Gastroesophageal sphincter (tissue), 4 donors: ENCODE measurements around the gene CDCA7. TPM values are rescaled to one million over a fixed set of nuclear protein-coding genes. Genes with fewer than 3 reads are reported as not detected.
"Not testable (repeated sequence)": the region's sequence is repeated elsewhere in the genome, so short reads cannot be mapped to it uniquely, and the experiment has no call there.

Experiments used
- ATAC-seq: fragments of 150-250 bp; one replicate; pipeline ENCODE4 v1.9.1; 2016; ENCODE audit warnings: mild to moderate bottlenecking, moderate library complexity
- H3K27ac ChIP-seq, 4 donors: fragments of 200-600 bp; sonication (generic) in 3 of 4; 1 replicate in 3 of 4; 2 replicates in 1 of 4; pipeline ENCODE4 v1.5.1; 2016 to 2019
- H3K27me3 ChIP-seq: fragments of 200-600 bp; sonication (generic); one replicate; pipeline ENCODE4 v1.5.1; 2019
- H3K36me3 ChIP-seq, 2 donors: fragments of 200-600 bp; sonication (generic); one replicate each; pipeline ENCODE4 v1.5.1; 2019; ENCODE audit warnings: control low read depth in 1 of 2
- H3K4me1 ChIP-seq, 3 donors: fragments of 200-600 bp; sonication (generic); 1 replicate in 2 of 3; 2 replicates in 1 of 3; pipeline ENCODE4 v1.5.1; 2016 to 2019; ENCODE audit warnings: control low read depth in 2 of 3
- H3K4me3 ChIP-seq, 2 donors: fragments of 200-600 bp; sonication (generic); one replicate each; pipeline ENCODE4 v1.5.1; 2019; ENCODE audit warnings: mild to moderate bottlenecking in 1 of 2, moderate library complexity in 1 of 2
- H3K9me3 ChIP-seq, 3 donors: fragments of 200-600 bp; sonication (generic); one replicate each; pipeline ENCODE4 v1.5.1; 2017 to 2019; ENCODE audit warnings: control low read depth in 2 of 3
- EP300 ChIP-seq: sonication (generic); formaldehyde crosslinking; IDR thresholded peaks from one replicate; pipeline ENCODE4 v1.6.1; 2017; ENCODE audit warnings: antibody characterized with exemption, mild to moderate bottlenecking
- POLR2A ChIP-seq, 2 donors: fragments of 450-650 bp; IDR thresholded peaks; one replicate each; pipeline ENCODE4 v1.6.1; 2017; ENCODE audit warnings: antibody characterized with exemption in 2 of 2, mild to moderate bottlenecking in 2 of 2, moderate library complexity in 1 of 2
- POLR2AphosphoS5 ChIP-seq: sonication (generic); formaldehyde crosslinking; IDR thresholded peaks from one replicate; pipeline ENCODE4 v1.6.1; 2017; ENCODE audit warnings: antibody characterized with exemption
- whole genome bisulfite sequencing, 2 donors: methylation state at CpG; one replicate each; pipeline ENCODE4 v1.1.5; 2018; ENCODE audit warnings: low coverage in 1 of 2; 5-methylcytosine and 5-hydroxymethylcytosine counted together
- total RNA-seq, 4 donors: library from RNA; depleted of rRNA; stranded (reverse); fragments of >200 nt; gene quantifications; one replicate each; pipeline ENCODE4 v1.1.0, GENCODE V29; 2016
- TF ChIP-seq, protein P1 (sequence below), 4 experiments: fragments of 200-600 bp in 2 of 4; fragments of 450-650 bp in 2 of 4; sonication (generic) in 1 of 4; IDR thresholded peaks; one replicate each; pipeline ENCODE4 v1.5.1; 2017 to 2019; ENCODE audit warnings: antibody characterized with exemption in 4 of 4, mild to moderate bottlenecking in 2 of 4, moderate library complexity in 2 of 4

Gene CDCA7
- total RNA-seq, 4 donors from 2014 or later: 1.5 to 5.2 (median 4.0) TPM

DNA sequence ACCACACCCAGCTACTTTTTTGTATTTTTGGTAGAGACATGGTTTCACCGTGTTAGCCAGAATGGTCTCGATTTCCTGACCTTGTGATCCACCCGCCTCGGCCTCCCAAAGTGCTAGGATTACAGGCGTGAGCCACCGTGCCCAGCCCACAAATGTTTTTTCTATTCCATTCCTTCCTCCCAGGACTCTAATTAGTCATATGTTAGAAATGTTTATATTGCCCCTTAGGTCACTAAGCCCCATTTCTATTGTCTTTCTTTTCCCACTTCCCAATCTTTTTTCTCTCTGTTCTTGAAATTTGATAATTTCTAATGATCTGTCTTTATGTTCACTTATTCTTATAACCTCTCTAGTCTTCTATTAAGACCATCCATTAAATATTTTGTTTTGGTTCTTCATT is 31.3 kb upstream of the CDCA7 start:
- Histone ChIP-seq H3K4me1 (no peaks in the 10 kb centered on the region), H3K4me3 (no peak overlapping the region), H3K27ac (no peak overlapping the region), H3K9me3 (peaks cover 0 to 35% (median 0%) of the 10 kb centered on the region in 3 donors), H3K27me3 (no peaks in the 10 kb centered on the region), H3K36me3 (no peaks in the 10 kb centered on the region)
- no peak for ATAC-seq
- 80 to 93% methylated on average over 3 to 6 of the region's 6 CpGs for WGBS, 2 donors
- no peak for TF ChIP-seq EP300
- no peak for TF ChIP-seq POLR2A (IDR thresholded peaks at IDR 0.05)
- TF ChIP-seq, protein P1, sequence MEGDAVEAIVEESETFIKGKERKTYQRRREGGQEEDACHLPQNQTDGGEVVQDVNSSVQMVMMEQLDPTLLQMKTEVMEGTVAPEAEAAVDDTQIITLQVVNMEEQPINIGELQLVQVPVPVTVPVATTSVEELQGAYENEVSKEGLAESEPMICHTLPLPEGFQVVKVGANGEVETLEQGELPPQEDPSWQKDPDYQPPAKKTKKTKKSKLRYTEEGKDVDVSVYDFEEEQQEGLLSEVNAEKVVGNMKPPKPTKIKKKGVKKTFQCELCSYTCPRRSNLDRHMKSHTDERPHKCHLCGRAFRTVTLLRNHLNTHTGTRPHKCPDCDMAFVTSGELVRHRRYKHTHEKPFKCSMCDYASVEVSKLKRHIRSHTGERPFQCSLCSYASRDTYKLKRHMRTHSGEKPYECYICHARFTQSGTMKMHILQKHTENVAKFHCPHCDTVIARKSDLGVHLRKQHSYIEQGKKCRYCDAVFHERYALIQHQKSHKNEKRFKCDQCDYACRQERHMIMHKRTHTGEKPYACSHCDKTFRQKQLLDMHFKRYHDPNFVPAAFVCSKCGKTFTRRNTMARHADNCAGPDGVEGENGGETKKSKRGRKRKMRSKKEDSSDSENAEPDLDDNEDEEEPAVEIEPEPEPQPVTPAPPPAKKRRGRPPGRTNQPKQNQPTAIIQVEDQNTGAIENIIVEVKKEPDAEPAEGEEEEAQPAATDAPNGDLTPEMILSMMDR (IDR thresholded peaks at IDR 0.05): no peak
- TF ChIP-seq POLR2AphosphoS5: no peak

DNA sequence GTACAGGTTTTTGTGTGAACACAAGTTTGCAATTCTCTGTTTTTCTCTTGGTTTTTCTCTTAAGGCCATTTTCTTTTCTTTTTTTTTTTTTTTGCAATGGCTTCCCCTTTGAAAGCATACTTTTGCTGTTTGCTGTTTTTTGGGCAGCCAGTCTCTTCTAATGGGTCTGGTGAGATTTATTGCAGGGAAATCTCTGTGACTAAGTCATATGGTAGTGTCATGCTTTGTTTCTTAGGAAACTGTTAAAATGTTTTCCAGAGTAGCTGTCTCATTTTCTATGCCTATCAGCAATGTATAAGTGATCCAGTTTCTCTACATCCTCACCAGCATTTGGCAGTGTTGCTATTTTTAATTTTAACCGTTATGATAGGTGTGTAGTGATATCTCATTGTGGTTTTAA is 27.9 kb upstream of the CDCA7 start:
- ATAC-seq: no peak
- Histone ChIP-seq H3K27me3 (no peaks in the 10 kb centered on the region), H3K36me3 (no peaks in the 10 kb centered on the region), H3K4me1 (no peaks in the 10 kb centered on the region), H3K9me3 (peaks cover 0 to 55% (median 0%) of the 10 kb centered on the region in 3 donors), H3K4me3 (no peak overlapping the region), H3K27ac (no peak overlapping the region)
- 67 to 92% methylated on average over 1 of the region's 1 CpG for WGBS, 2 donors
- TF ChIP-seq, protein P1 (IDR thresholded peaks at IDR 0.05): no peak
- TF ChIP-seq POLR2A (IDR thresholded peaks at IDR 0.05): no peak
- no peak for TF ChIP-seq EP300
- no peak for TF ChIP-seq POLR2AphosphoS5

DNA sequence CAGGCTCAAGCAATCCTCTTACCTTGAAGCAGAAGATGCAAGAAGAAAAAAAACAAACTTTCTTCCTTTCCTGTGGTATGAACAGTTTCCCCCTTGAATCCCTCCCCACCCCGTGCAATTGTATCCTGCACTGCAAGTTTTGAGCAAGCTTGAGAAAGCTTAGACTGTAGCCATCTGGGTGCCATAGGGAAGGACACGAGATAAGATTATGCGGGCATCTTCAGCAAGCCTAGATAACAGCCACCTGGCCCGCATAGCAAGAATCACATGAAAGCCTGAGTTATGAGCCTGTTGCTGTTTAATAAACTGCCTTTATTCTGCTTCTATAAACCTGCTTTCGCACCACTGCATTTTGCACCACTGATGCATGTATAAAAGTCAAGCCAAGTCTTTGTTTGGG is 27.3 kb upstream of the CDCA7 start:
- H3K4me1 ChIP-seq: no peaks in the 10 kb centered on the region
- ATAC-seq: no peak
- H3K27ac ChIP-seq: no peak overlapping the region
- TF ChIP-seq EP300 (no peak), POLR2A (IDR thresholded peaks at IDR 0.05) (no peak), POLR2AphosphoS5 (no peak)
- TF ChIP-seq, protein P1 (IDR thresholded peaks at IDR 0.05): no peak
- no peaks in the 10 kb centered on the region for H3K27me3 ChIP-seq
- H3K36me3 ChIP-seq: no peaks in the 10 kb centered on the region
- WGBS, 2 donors: 86 to 92% methylated on average over 4 to 5 of the region's 5 CpGs
- no peak overlapping the region for H3K4me3 ChIP-seq
- peaks cover 0 to 61% (median 0%) of the 10 kb centered on the region in 3 donors for H3K9me3 ChIP-seq

DNA sequence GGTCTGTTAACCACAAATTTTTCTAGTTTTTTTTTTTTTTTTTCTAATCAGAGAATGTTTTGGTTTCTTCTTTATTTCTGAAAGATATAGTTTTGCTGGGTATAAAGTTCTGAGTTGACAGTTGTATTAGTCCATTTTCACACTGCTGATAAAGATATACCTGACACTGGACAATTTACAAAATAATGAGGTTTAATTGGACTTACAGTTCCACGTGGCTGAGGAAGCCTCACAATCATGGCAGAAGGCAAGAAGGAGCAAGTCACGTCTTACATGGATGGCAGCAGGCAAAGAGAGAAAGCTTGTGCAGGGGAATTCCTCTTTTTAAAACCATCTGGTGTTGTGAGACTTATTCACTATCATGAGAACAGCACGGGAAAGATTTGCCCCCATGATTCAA is 21.7 kb upstream of the CDCA7 start:
- 53 to 62% methylated on average over 2 to 3 of the region's 3 CpGs for WGBS, 2 donors

DNA sequence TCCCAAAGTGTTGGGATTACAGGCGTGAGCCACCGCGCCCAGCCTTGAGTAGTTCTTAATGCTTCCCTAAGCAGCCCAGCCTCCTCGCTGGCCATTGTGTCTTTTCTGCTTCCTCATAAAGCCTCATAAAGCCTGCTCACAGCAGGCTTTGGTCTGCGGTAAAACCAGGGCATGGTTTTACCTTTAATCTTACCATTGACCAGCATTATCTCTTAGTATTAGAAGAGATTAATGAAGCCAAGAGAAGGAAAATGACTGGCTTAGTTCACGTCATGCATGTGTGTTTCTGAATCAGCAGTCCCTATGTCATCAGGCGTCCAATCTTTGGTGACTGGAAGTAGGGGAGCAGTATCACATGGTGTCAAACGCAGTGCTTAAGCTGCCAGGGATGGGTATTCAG is 14.9 kb upstream of the CDCA7 start:
- H3K27ac ChIP-seq: no peak overlapping the region
- H3K4me1 ChIP-seq: no peaks in the 10 kb centered on the region
- no peak for ATAC-seq
- TF ChIP-seq EP300 (no peak), POLR2A (IDR thresholded peaks at IDR 0.05) (no peak), POLR2AphosphoS5 (no peak)
- TF ChIP-seq, protein P1 (IDR thresholded peaks at IDR 0.05): no peak
- H3K4me3 ChIP-seq: no peak overlapping the region
- 90 to 93% methylated on average over 3 to 6 of the region's 8 CpGs for WGBS, 2 donors
- no peaks in the 10 kb centered on the region for H3K27me3 ChIP-seq
- no peaks in the 10 kb centered on the region for H3K9me3 ChIP-seq
- H3K36me3 ChIP-seq: no peaks in the 10 kb centered on the region

More for the DNA sequence above, 21.7 kb upstream of the CDCA7 start:
- H3K27ac ChIP-seq, H3K4me1 ChIP-seq, H3K36me3 ChIP-seq, ATAC-seq, H3K27me3 ChIP-seq, H3K4me3 ChIP-seq: not testable (repeated sequence)
- peaks cover 0 to 55% (median 0%) of the 10 kb centered on the region in 3 donors for H3K9me3 ChIP-seq
